HG02798 (cell line): ENCODE data around the gene ARPC1B.

Experiments
- ATAC-seq: cut with Tn5 transposase; IDR thresholded peaks from one replicate; pipeline ENCODE4 v1.9.1; 2021; ENCODE audit warnings: mild to moderate bottlenecking; ENCODE audit not compliant: unreplicated experiment, poor library complexity

ARPC1B gene

GRCh38 chr7:99438573-99439480 lies 64.3 kb downstream of the ARPC1B start, which contains the start of the genes CPSF4 and PTCD1:
Gene CPSF4 (plus strand): TSS chr7:99438943. CDS start chr7:99439083, 140 bp downstream.
Gene PTCD1 (minus strand): TSS chr7:99438798. CDS start chr7:99435242, 3,556 bp downstream.
- ATAC-seq = peak; percentile 96

GRCh38 chr7:99440195-99440594 lies 65.7 kb downstream of the ARPC1B start:
- ATAC-seq = no peak
